Fibroblast of villous mesenchyme (primary cell): Measurements from ENCODE around the gene OR10A7. TPM values are rescaled to one million over a fixed set of nuclear protein-coding genes. Genes with fewer than 3 reads are reported as not detected.
"Not testable (repeated sequence)": the region's sequence is repeated elsewhere in the genome, so short reads cannot be mapped to it uniquely, and the experiment has no call there.

ENCODE experiments used
- DNase-seq: peaks from one replicate; pipeline ENCODE4 v3.0.0-alpha.2; 2010; ENCODE audit warnings: low read depth
- H3K4me3 ChIP-seq: 2 replicates; pipeline ENCODE4 v1.5.1; 2011; ENCODE audit warnings: low read depth, mild to moderate bottlenecking, low read length
- CTCF ChIP-seq: IDR thresholded peaks from 2 replicates; pipeline ENCODE4 v1.5.1; 2012; ENCODE audit warnings: low read depth, mild to moderate bottlenecking, low read length; ENCODE audit not compliant: insufficient read depth
- total RNA-seq: library from RNA; depleted of rRNA; stranded (reverse); fragments of >200 nt; gene quantifications from 2 replicates; pipeline ENCODE4 v1.2.3, GENCODE V29; 2012

OR10A7 gene
- total RNA-seq = not detected in 2 replicates

DNA sequence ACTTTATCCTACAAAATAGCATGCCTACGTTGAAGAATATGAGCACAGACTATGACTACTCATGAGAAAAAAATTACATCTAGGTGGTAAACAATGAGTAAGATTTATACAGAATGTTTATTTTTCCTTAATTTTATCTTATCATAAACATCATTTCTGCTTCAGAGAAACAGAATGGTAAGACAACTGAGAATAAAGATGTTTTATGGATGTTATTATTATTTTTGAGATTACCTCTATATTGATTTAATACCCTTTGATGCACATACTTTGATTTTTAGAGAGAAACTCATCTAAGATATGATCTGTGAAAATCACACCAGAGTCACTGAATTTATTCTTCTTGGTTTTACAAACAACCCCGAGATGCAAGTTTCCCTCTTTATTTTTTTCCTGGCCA is at the start of gene OR10A7:
TSS of gene OR10A7 (plus strand) at position 301 of the 400 bp plus-strand sequence. CDS start at position 301, 0 bp downstream.
- no peak for DNase-seq
- H3K4me3 ChIP-seq = no peak within 1 kb of the TSS
- TF ChIP-seq CTCF = no peak

DNA sequence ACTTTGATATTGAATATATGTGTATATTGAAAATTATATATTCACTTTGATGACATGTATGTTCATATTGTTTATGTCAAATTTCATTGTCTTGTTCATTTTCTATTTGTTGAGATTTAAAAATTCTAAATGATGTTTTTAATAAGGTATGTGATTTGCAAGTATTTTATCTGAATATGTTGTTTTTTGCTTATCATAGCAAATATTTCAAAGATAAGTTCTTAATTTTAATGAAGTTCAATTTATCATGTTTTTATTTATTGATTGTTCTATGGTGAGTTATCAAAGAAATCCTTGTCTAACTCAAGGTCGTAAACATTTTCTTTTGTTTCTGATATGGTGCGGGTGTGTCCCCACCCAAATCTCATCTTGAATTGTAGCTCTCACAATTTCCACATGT is 49.4 kb upstream of the OR10A7 start:
- no peak overlapping the region for H3K4me3 ChIP-seq
- DNase-seq = no peak
- no peak for TF ChIP-seq CTCF

DNA sequence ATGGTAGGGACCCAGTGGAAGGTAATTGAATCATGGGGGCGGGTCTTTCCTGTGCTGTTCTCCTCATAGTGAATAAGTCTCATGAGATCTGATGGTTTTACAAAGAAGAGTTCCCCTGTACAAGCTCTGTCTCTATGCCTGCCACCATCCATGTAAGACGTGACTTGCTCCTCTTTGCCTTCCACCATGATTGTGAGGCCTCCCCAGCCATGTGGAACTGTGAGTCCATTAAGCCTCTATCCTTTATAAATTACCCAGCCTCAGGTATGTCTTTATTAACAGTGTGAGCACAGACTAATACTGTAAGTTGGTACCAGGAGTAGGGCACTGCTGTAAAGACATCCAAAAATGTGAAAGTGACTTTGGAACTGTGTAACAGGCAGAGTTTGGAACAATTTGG is 49.0 kb upstream of the OR10A7 start:
- not testable (repeated sequence) for DNase-seq, H3K4me3 ChIP-seq

DNA sequence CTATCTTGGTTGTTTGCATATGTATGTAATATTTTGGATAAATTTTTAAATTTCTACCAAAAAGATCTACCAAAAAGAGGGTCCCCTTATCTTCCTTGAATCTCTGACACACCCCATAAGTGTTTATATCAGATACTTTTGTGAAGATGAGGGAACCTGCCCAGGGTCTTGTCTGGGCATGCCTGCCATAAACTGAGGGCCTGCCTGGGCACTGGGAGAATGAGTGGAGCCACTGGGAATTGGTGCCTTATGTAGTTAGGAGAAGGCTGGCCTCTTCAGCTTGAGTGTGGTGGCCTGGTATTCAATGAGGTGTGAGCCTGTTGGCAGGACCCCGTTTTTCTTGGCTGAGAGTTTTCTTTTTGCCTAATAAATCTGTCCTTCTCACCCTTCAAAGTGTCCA is 48.1 kb upstream of the OR10A7 start:
- H3K4me3 ChIP-seq = no peak overlapping the region
- no peak for DNase-seq
- TF ChIP-seq CTCF = no peak

GRCh38 chr12:55173456-55173855 is 47.4 kb upstream of the OR10A7 start:
- H3K4me3 ChIP-seq = no peak overlapping the region
- no peak for TF ChIP-seq CTCF
- no peak for DNase-seq

DNA sequence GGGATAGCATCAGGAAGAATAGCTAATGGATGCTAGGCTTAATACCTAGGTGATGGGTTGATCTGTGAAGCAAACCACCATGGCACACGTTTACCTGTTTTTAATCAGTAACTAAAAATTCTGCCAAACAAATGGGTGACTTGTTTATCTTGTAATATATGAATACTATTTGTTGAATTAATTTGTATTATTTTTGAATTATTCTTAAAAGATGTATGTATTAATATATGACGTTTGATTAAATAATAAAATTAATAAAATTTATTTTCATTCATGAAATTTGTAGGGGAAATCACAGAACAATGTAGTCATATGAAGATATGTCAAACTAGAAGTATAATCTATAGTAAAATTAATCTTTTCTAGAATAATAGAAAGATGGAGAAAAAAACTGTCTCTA is 32.3 kb upstream of the OR10A7 start:
- TF ChIP-seq CTCF = no peak
- no peak overlapping the region for H3K4me3 ChIP-seq
- DNase-seq = no peak

- peak; percentile 77 for DNase-seq
- H3K4me3 ChIP-seq = no peak overlapping the region
- peak; percentile 68 for TF ChIP-seq CTCF
These were observed 31.8 kb upstream of the OR10A7 start for GRCh38 chr12:55188974-55189556.
